COLO829 (cell line): ENCODE results near the gene ZNF653.

Experiments used
- DNase-seq: peaks from one replicate; pipeline ENCODE4 v3.0.0; 2012; ENCODE audit warnings: low spot score

The ZNF653 gene

GRCh38 chr19:11519138-11519537, 13.5 kb upstream of the ZNF653 start:
- no peak for DNase-seq

GRCh38 chr19:11513946-11514345, 8.3 kb upstream of the ZNF653 start:
- no peak for DNase-seq

- no peak for DNase-seq
These were observed 4.8 kb upstream of the ZNF653 start for GRCh38 chr19:11510444-11510843.

- DNase-seq = no peak
These were observed 1.9 kb upstream of the ZNF653 start for GRCh38 chr19:11507370-11508078.

- DNase-seq = no peak
These were observed 1.3 kb upstream of the ZNF653 start for GRCh38 chr19:11506967-11507366.

GRCh38 chr19:11506101-11506555, 489 bp upstream of the ZNF653 start:
- DNase-seq = no peak

- peak; percentile 97 for DNase-seq
These were observed 571 bp downstream of the ZNF653 start for GRCh38 chr19:11505032-11505503.

GRCh38 chr19:11504502-11505031, 1.1 kb downstream of the ZNF653 start:
- no peak for DNase-seq

GRCh38 chr19:11499890-11500420, 5.7 kb downstream of the ZNF653 start:
- no peak for DNase-seq

- no peak for DNase-seq
These were observed 6.4 kb downstream of the ZNF653 start for GRCh38 chr19:11499220-11499726.

- no peak for DNase-seq
These were observed 9.1 kb downstream of the ZNF653 start for GRCh38 chr19:11496391-11497163.

GRCh38 chr19:11495885-11496284, 9.8 kb downstream of the ZNF653 start:
- no peak for DNase-seq

GRCh38 chr19:11495481-11495880, 10.2 kb downstream of the ZNF653 start:
- DNase-seq = no peak

- DNase-seq = no peak
These were observed 10.9 kb downstream of the ZNF653 start for GRCh38 chr19:11494634-11495285.

GRCh38 chr19:11489378-11489777, 16.3 kb downstream of the ZNF653 start:
- DNase-seq = no peak

- no peak for DNase-seq
These were observed 18.8 kb downstream of the ZNF653 start for GRCh38 chr19:11486661-11487503.

GRCh38 chr19:11485245-11485837, 20.3 kb downstream of the ZNF653 start:
- DNase-seq = no peak

GRCh38 chr19:11483366-11484111, 22.1 kb downstream of the ZNF653 start:
- no peak for DNase-seq

GRCh38 chr19:11482384-11483050, 23.1 kb downstream of the ZNF653 start:
- DNase-seq = peak; percentile 71
